ENCODE measurements around the gene RPS6KA2.
"Not testable (repeated sequence)": the region's sequence is repeated elsewhere in the genome, so short reads cannot be mapped to it uniquely, and the experiment has no call there.

RPS6KA2 gene

GRCh38 chr6:166540631-166541331 is 86.3 kb downstream of the RPS6KA2 start:
- no peak overlapping the region for H3K27ac ChIP-seq (ENCODE audit: low read depth, low read length)
- H3K9ac ChIP-seq (ENCODE audit: low read length): no peak overlapping the region
- H3K4me3 ChIP-seq (ENCODE audit: low read length): no peak overlapping the region
- H3K27me3 ChIP-seq (ENCODE audit: control insufficient read depth, insufficient read depth, low read length): no peaks in the 10 kb centered on the region
- no peaks in the 10 kb centered on the region for H3K36me3 ChIP-seq (ENCODE audit: control insufficient read depth, insufficient read depth, low read length)
- H3K4me1 ChIP-seq (ENCODE audit: control insufficient read depth, insufficient read depth, low read length): no peaks in the 10 kb centered on the region

- Histone ChIP-seq H3K27me3 (ENCODE audit: control insufficient read depth, insufficient read depth, low read length) (no peaks in the 10 kb centered on the region), H3K4me3 (ENCODE audit: low read length) (no peak overlapping the region), H3K4me1 (ENCODE audit: control insufficient read depth, insufficient read depth, low read length) (no peaks in the 10 kb centered on the region), H3K36me3 (ENCODE audit: control insufficient read depth, insufficient read depth, low read length) (no peaks in the 10 kb centered on the region), H3K9ac (ENCODE audit: low read length) (no peak overlapping the region), H3K27ac (ENCODE audit: low read depth, low read length) (no peak overlapping the region)
Measured at GRCh38 chr6:166539543-166539942, 87.5 kb downstream of the RPS6KA2 start.

- not testable (repeated sequence) for H3K27ac ChIP-seq (ENCODE audit: low read depth, low read length); H3K4me3 ChIP-seq (ENCODE audit: low read length); H3K9ac ChIP-seq (ENCODE audit: low read length); H3K27me3 ChIP-seq (ENCODE audit: control insufficient read depth, insufficient read depth, low read length); H3K4me1 ChIP-seq (ENCODE audit: control insufficient read depth, insufficient read depth, low read length); H3K36me3 ChIP-seq (ENCODE audit: control insufficient read depth, insufficient read depth, low read length)
Measured at GRCh38 chr6:166539011-166539385, 88.1 kb downstream of the RPS6KA2 start.

- Histone ChIP-seq H3K27ac (ENCODE audit: low read depth, low read length) (no peak overlapping the region), H3K4me1 (ENCODE audit: control insufficient read depth, insufficient read depth, low read length) (no peaks in the 10 kb centered on the region), H3K36me3 (ENCODE audit: control insufficient read depth, insufficient read depth, low read length) (no peaks in the 10 kb centered on the region), H3K4me3 (ENCODE audit: low read length) (no peak overlapping the region), H3K9ac (ENCODE audit: low read length) (no peak overlapping the region), H3K27me3 (ENCODE audit: control insufficient read depth, insufficient read depth, low read length) (no peaks in the 10 kb centered on the region)
Measured at GRCh38 chr6:166538297-166539010, 88.6 kb downstream of the RPS6KA2 start.

DNA sequence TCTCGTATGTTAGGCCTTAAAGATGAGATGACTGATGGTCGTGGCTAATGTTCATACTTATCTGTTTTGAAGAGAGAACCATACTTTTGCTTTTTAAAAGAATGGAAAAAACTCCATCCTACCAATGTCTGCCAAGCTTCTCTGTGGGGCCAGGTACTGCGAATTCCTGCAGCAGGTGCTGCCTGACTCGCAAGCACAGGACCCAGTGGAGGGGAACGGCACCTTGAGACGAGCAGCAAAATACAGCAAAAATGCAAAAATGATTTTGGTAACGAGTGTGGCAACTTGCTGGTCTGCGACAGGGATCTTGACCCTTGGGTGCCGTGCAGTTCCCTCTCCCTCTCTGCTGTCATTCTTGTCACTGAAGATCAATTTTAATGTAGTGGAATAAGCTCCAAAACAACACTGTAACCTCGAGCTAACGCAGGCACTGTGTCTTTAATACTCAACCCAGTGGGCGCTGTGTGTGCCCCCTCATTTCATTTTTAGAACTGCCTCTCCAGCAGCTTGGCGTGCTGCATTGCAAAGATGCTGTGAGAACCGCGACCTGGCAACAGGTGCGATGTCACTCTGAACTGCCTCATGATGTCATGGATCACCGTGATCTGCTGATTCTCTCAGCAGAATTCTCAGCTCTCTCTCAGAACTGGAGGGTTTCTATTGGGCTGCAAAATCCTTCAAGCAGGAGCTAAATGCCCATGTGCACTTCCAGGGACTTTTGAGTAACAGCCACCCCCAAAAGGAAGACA is 92.2 kb downstream of the RPS6KA2 start:
- H3K27me3 ChIP-seq (ENCODE audit: control insufficient read depth, insufficient read depth, low read length): no peaks in the 10 kb centered on the region
- H3K4me3 ChIP-seq (ENCODE audit: low read length): no peak overlapping the region
- H3K4me1 ChIP-seq (ENCODE audit: control insufficient read depth, insufficient read depth, low read length): no peaks in the 10 kb centered on the region
- no peak overlapping the region for H3K9ac ChIP-seq (ENCODE audit: low read length)
- H3K27ac ChIP-seq (ENCODE audit: low read depth, low read length): no peak overlapping the region
- H3K36me3 ChIP-seq (ENCODE audit: control insufficient read depth, insufficient read depth, low read length): no peaks in the 10 kb centered on the region

DNA sequence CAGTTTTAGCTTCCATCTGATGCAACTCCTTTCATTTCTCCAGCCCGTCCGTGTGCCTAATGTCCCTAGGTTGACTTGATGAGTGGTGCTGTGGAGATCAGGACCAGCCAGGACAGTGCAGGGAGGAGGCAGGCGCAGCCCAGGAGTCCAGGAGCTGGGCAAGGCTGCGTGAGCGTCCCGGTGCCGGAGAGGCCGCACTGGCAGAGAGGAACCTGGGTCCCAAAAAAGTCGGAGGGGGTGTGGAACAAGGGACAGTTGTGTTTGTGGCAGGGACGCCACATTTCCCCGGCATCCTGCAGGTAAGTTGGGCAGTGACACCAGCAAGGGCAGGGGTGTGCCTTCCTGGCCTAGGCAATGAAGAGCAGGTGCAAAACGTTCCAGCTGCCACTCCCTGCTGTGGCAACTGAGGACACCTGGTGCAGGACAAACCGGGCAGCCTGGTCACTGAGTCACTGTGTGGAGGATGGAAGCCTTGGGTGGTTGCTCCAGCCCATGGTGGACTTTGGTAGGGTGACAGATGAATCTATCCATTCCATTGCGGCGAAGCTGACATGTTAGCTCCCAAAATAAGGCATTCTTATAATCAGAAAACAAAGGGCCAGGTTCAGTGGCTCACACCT is 93.7 kb downstream of the RPS6KA2 start:
- H3K36me3 ChIP-seq (ENCODE audit: control insufficient read depth, insufficient read depth, low read length): no peaks in the 10 kb centered on the region

DNA sequence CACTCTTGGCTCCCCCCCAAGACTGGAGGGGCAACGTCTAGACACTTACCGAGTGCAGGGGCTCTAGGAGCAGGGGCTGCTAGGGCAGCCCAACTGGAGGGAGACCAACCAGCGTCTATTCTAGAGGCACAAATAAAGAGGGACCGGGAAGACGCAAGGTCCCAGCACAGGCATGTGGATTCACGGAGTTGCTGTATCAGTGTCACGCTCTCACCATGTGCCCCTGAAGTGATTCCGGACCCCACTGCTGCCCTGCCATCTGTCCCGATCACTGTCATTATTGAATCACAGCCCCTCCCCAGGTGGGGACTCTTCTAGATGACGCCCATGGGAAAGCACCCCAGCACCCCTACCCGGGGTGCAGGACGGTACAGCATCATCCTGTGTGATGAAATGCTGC is 94.7 kb downstream of the RPS6KA2 start:
- H3K27me3 ChIP-seq (ENCODE audit: control insufficient read depth, insufficient read depth, low read length): no peaks in the 10 kb centered on the region
- no peaks in the 10 kb centered on the region for H3K4me1 ChIP-seq (ENCODE audit: control insufficient read depth, insufficient read depth, low read length)
- H3K4me3 ChIP-seq (ENCODE audit: low read length): no peak overlapping the region
- no peaks in the 10 kb centered on the region for H3K36me3 ChIP-seq (ENCODE audit: control insufficient read depth, insufficient read depth, low read length)
- no peak overlapping the region for H3K9ac ChIP-seq (ENCODE audit: low read length)
- no peak overlapping the region for H3K27ac ChIP-seq (ENCODE audit: low read depth, low read length)

More for the DNA sequence above, 93.7 kb downstream of the RPS6KA2 start:
- no peaks in the 10 kb centered on the region for H3K4me1 ChIP-seq (ENCODE audit: control insufficient read depth, insufficient read depth, low read length)
- H3K27me3 ChIP-seq (ENCODE audit: control insufficient read depth, insufficient read depth, low read length): no peaks in the 10 kb centered on the region
- H3K9ac ChIP-seq (ENCODE audit: low read length): no peak overlapping the region
- H3K27ac ChIP-seq (ENCODE audit: low read depth, low read length): no peak overlapping the region
- H3K4me3 ChIP-seq (ENCODE audit: low read length): no peak overlapping the region

DNA sequence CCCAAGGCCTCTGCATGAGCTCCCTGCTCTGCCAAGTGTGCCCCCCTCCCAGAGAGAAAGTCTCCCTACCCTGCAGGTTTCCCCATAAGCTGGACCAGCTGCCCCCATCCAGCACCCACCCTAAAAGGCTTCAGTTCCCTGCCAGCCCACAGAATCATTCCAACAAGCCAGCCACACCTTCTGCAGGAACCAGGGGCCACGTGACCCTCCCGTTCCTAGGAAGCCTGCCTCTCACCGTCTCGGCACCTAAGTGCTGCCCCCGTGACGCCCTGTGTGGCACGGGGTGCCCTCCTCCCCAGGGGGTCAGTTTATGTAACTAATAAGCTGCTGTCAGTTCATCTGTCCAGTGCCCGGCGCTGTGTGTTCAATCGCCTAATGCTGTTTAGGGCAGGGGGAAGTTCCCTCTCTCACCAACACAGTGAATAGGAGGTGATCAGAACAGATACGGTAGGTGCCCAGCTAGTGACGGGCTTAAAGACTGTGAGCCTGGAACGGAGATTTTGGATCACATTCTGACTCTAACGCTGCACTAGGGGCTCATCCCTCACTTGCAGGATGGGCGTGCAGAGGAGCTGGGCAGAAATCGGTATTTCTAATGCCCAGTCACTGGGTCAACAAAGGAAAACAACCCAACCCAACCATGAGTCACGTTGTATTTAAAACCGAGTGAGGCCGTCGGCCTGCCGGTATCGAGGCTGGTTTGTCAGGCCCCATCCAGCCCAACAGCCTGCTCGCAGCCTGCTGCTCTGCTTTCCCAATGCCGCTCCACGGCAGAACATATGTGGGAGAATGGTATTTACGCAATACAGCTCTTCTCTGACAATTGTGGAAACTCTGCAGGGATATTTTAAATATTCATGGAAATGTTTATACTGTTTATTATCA is 96.6 kb downstream of the RPS6KA2 start:
- Histone ChIP-seq H3K27ac (ENCODE audit: low read depth, low read length) (no peak overlapping the region), H3K9ac (ENCODE audit: low read length) (no peak overlapping the region), H3K4me3 (ENCODE audit: low read length) (no peak overlapping the region), H3K27me3 (ENCODE audit: control insufficient read depth, insufficient read depth, low read length) (no peaks in the 10 kb centered on the region), H3K36me3 (ENCODE audit: control insufficient read depth, insufficient read depth, low read length) (no peaks in the 10 kb centered on the region), H3K4me1 (ENCODE audit: control insufficient read depth, insufficient read depth, low read length) (no peaks in the 10 kb centered on the region)

GRCh38 chr6:166529586-166529985 is 97.5 kb downstream of the RPS6KA2 start:
- H3K27me3 ChIP-seq (ENCODE audit: control insufficient read depth, insufficient read depth, low read length): no peaks in the 10 kb centered on the region
- no peak overlapping the region for H3K9ac ChIP-seq (ENCODE audit: low read length)
- no peaks in the 10 kb centered on the region for H3K36me3 ChIP-seq (ENCODE audit: control insufficient read depth, insufficient read depth, low read length)

DNA sequence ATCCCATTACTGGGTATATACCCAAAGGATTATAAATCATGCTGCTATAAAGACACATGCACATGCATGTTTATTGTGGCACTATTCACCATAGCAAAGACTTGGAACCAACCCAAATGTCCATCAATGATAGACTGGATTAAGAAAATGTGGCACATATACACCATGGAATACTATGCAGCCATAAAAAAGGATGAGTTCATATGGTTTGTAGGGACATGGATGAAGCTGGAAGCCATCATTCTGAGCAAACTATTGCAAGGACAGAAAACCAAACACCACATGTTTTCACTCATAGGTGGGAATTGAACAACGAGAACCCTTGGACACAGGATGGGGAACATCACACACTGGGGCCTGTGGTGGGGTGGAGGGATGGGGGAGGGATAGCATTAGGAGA is 98.0 kb downstream of the RPS6KA2 start:
- H3K9ac ChIP-seq (ENCODE audit: low read length); H3K27me3 ChIP-seq (ENCODE audit: control insufficient read depth, insufficient read depth, low read length); H3K4me1 ChIP-seq (ENCODE audit: control insufficient read depth, insufficient read depth, low read length); H3K4me3 ChIP-seq (ENCODE audit: low read length); H3K27ac ChIP-seq (ENCODE audit: low read depth, low read length); H3K36me3 ChIP-seq (ENCODE audit: control insufficient read depth, insufficient read depth, low read length): not testable (repeated sequence)

More at GRCh38 chr6:166529586-166529985, 97.5 kb downstream of the RPS6KA2 start:
- Histone ChIP-seq H3K4me3 (ENCODE audit: low read length) (no peak overlapping the region), H3K27ac (ENCODE audit: low read depth, low read length) (no peak overlapping the region), H3K4me1 (ENCODE audit: control insufficient read depth, insufficient read depth, low read length) (no peaks in the 10 kb centered on the region)

- no peak overlapping the region for H3K4me3 ChIP-seq (ENCODE audit: low read length)
- no peak overlapping the region for H3K27ac ChIP-seq (ENCODE audit: low read depth, low read length)
- no peaks in the 10 kb centered on the region for H3K4me1 ChIP-seq (ENCODE audit: control insufficient read depth, insufficient read depth, low read length)
- no peaks in the 10 kb centered on the region for H3K27me3 ChIP-seq (ENCODE audit: control insufficient read depth, insufficient read depth, low read length)
- no peak overlapping the region for H3K9ac ChIP-seq (ENCODE audit: low read length)
- H3K36me3 ChIP-seq (ENCODE audit: control insufficient read depth, insufficient read depth, low read length): no peaks in the 10 kb centered on the region
Measured at GRCh38 chr6:166527849-166528248, 99.2 kb downstream of the RPS6KA2 start.
